ENCODE results near the gene PIGV.

DNA sequence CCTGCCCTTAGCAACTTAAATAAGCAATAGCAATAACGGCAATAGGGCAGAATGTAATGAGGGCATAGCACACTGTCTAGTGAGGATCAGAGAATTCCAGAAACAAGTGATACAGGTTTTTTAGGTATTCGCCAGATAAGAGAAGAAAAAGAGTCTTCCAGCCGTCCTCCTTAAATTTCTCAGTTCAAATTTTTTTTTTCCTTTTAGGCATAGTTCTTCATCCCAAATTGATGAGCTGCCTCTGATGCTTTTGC is 1.8 kb downstream of the PIGV start:
- TF ChIP-seq POLR2A (IDR thresholded peaks at IDR 0.05), result no peak
- TF ChIP-seq, protein P1, sequence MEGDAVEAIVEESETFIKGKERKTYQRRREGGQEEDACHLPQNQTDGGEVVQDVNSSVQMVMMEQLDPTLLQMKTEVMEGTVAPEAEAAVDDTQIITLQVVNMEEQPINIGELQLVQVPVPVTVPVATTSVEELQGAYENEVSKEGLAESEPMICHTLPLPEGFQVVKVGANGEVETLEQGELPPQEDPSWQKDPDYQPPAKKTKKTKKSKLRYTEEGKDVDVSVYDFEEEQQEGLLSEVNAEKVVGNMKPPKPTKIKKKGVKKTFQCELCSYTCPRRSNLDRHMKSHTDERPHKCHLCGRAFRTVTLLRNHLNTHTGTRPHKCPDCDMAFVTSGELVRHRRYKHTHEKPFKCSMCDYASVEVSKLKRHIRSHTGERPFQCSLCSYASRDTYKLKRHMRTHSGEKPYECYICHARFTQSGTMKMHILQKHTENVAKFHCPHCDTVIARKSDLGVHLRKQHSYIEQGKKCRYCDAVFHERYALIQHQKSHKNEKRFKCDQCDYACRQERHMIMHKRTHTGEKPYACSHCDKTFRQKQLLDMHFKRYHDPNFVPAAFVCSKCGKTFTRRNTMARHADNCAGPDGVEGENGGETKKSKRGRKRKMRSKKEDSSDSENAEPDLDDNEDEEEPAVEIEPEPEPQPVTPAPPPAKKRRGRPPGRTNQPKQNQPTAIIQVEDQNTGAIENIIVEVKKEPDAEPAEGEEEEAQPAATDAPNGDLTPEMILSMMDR (IDR thresholded peaks at IDR 0.05), result no peak
- TF ChIP-seq EP300 (IDR thresholded peaks at IDR 0.05), result no peak

All from ovary (tissue), 3 donors.